LHCN-M2 (cell line): ENCODE data around the gene CFAP91. TPM values are rescaled to one million over a fixed set of nuclear protein-coding genes. Genes with fewer than 3 reads are reported as not detected.

ENCODE experiments used
- DNase-seq: peaks from one replicate; pipeline ENCODE4 v3.0.0-alpha.2; 2012; ENCODE audit warnings: low read depth
- polyA plus RNA-seq: library from polyadenylated mRNA; unstranded; fragments of >200 nt; gene quantifications from one replicate; pipeline ENCODE4 v1.2.1, GENCODE V29; 2012; ENCODE audit warnings: missing spikeins
- total RNA-seq: library from RNA; depleted of rRNA; stranded (reverse); fragments of >200 nt; gene quantifications from 2 replicates; pipeline ENCODE4 v1.2.3, GENCODE V29; 2014; rRNA removed

The CFAP91 gene
- total RNA-seq: 0.19 and 1.3 TPM in 2 replicates
- 0.27 TPM for polyA plus RNA-seq

GRCh38 chr3:119702530-119703527 lies at the start of gene CFAP91:
CFAP91 (plus strand) TSS chr3:119703022; CDS start chr3:119703099, 77 bp downstream.
- peak; percentile 88 for DNase-seq

GRCh38 chr3:119653876-119654275 lies 48.9 kb upstream of the CFAP91 start:
- no peak for DNase-seq

GRCh38 chr3:119657887-119658702 lies 44.7 kb upstream of the CFAP91 start:
- DNase-seq: no peak

- DNase-seq: no peak
Observed at GRCh38 chr3:119658994-119659393, 43.8 kb upstream of the CFAP91 start.

- no peak for DNase-seq
Observed at GRCh38 chr3:119659606-119660291, 43.1 kb upstream of the CFAP91 start.

- DNase-seq: peak; percentile 50
Observed at GRCh38 chr3:119660474-119661440, 42.1 kb upstream of the CFAP91 start, which contains the start of gene POPDC2. POPDC2 (minus strand) TSS chr3:119660589; CDS start chr3:119660423, 166 bp downstream.

- DNase-seq: peak; percentile 86
Observed at GRCh38 chr3:119662604-119663373, 40.0 kb upstream of the CFAP91 start.

- peak; percentile 74 for DNase-seq
Observed at GRCh38 chr3:119663885-119664284, 38.9 kb upstream of the CFAP91 start.

GRCh38 chr3:119664370-119664769 lies 38.5 kb upstream of the CFAP91 start:
- DNase-seq: peak; percentile 52

- no peak for DNase-seq
Observed at GRCh38 chr3:119664850-119665379, 37.9 kb upstream of the CFAP91 start.

GRCh38 chr3:119665954-119666559 lies 36.8 kb upstream of the CFAP91 start:
- no peak for DNase-seq

GRCh38 chr3:119669906-119670570 lies 32.8 kb upstream of the CFAP91 start:
- DNase-seq: peak; percentile 47

GRCh38 chr3:119672776-119673175 lies 30.0 kb upstream of the CFAP91 start:
- DNase-seq: no peak

- DNase-seq: no peak
Observed at GRCh38 chr3:119673875-119674274, 28.9 kb upstream of the CFAP91 start.

- no peak for DNase-seq
Observed at GRCh38 chr3:119675188-119675874, 27.5 kb upstream of the CFAP91 start.

- DNase-seq: no peak
Observed at GRCh38 chr3:119676020-119676419, 26.8 kb upstream of the CFAP91 start.
